IPS-15b (cell line): ENCODE data around the gene NEK1.
"Not testable (repeated sequence)": the region's sequence is repeated elsewhere in the genome, so short reads cannot be mapped to it uniquely, and the experiment has no call there.

Source experiments
- H3K27me3 ChIP-seq: one replicate; pipeline ENCODE4 v1.6.1; 2013; ENCODE audit warnings: low read length; ENCODE audit not compliant: control insufficient read depth, insufficient read depth
- H3K36me3 ChIP-seq: one replicate; pipeline ENCODE4 v1.6.1; 2013; ENCODE audit warnings: low read length; ENCODE audit not compliant: control insufficient read depth, insufficient read depth
- H3K4me1 ChIP-seq: one replicate; pipeline ENCODE4 v1.6.1; 2013; ENCODE audit warnings: mild to moderate bottlenecking, low read length; ENCODE audit not compliant: control insufficient read depth, insufficient read depth
- H3K4me3 ChIP-seq: one replicate; pipeline ENCODE4 v1.5.1; 2013; ENCODE audit warnings: low read depth, low read length
- H3K9ac ChIP-seq: one replicate; pipeline ENCODE4 v1.6.1; 2013; ENCODE audit warnings: low read depth, mild to moderate bottlenecking, low read length
- H3K9me3 ChIP-seq: one replicate; pipeline ENCODE4 v1.6.1; 2013; ENCODE audit warnings: mild to moderate bottlenecking, low read length; ENCODE audit not compliant: control insufficient read depth, insufficient read depth

NEK1 gene

DNA sequence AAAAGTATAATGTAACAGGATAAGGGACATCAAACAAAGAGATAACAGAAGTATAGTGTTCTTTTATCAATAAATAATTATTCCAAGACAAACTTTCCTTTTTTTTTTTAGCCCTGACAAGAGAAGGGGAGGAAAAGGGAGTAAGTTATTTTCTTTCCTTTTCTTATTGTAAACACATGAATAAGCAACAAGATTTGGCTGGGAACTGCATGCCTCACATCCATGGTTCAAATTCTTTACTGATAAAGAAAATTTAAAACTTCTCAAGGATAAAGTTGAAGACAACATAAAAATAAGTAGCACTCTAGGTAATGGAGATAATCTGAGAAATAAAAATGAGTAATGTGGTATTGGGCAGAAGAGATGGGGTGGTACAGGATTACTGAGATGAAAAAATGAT, 71.6 kb downstream of the NEK1 start:
- Histone ChIP-seq H3K36me3 (no peaks in the 10 kb centered on the region), H3K4me3 (no peak overlapping the region), H3K9ac (no peak overlapping the region), H3K9me3 (no peaks in the 10 kb centered on the region), H3K27me3 (no peaks in the 10 kb centered on the region), H3K4me1 (no peaks in the 10 kb centered on the region)

DNA sequence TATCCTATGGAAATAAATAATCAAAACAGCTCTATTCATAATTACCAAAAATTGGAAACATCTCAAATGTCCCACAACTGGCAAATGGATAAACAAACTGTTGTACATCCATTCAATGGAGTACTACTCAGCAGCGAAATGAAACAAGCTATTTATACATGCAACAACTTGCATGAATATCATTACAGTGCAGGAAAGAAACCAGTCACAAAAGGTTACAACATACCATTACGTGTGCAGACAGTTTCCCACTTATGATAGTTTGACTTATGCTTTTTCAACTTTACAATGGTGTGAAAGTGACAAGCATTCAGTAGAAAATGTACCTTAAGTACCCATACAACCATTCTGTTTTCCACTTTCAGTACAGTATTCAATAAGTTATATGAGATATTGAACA, 82.3 kb downstream of the NEK1 start:
- Histone ChIP-seq H3K27me3 (no peaks in the 10 kb centered on the region), H3K9ac (no peak overlapping the region), H3K4me3 (no peak overlapping the region), H3K9me3 (no peaks in the 10 kb centered on the region), H3K4me1 (no peaks in the 10 kb centered on the region), H3K36me3 (no peaks in the 10 kb centered on the region)

GRCh38 chr4:169523796-169524195, 88.6 kb downstream of the NEK1 start:
- Histone ChIP-seq H3K9ac (no peak overlapping the region), H3K4me1 (no peaks in the 10 kb centered on the region), H3K27me3 (no peaks in the 10 kb centered on the region), H3K9me3 (no peaks in the 10 kb centered on the region), H3K36me3 (no peaks in the 10 kb centered on the region), H3K4me3 (no peak overlapping the region)

- H3K9me3 ChIP-seq, result no peaks in the 10 kb centered on the region
- no peaks in the 10 kb centered on the region for H3K36me3 ChIP-seq
- no peak overlapping the region for H3K4me3 ChIP-seq
Observed at GRCh38 chr4:169510617-169511016, 101.8 kb downstream of the NEK1 start.

DNA sequence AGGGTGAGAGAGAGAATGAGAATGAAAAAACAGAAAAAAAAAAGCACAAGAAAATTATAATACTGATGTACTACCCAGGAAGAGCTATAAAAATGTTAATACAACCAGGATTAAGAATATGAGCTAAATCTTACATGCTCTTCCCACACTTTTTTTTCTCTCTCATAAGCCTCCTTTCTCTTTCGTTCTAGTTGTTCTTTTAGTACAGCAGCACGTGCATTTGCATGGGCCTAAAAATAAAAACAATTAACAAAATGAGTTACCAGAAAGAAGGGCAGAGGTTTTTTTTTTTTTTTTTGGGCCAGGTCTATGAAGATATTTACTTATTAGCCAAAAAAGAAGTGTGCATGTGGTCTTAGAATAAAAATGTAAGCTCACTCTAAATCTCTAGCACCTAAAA, 105.5 kb downstream of the NEK1 start:
- Histone ChIP-seq H3K9ac (no peak overlapping the region), H3K9me3 (no peaks in the 10 kb centered on the region), H3K4me1 (no peaks in the 10 kb centered on the region), H3K27me3 (no peaks in the 10 kb centered on the region), H3K36me3 (no peaks in the 10 kb centered on the region), H3K4me3 (no peak overlapping the region)

More at GRCh38 chr4:169510617-169511016, 101.8 kb downstream of the NEK1 start:
- Histone ChIP-seq H3K27me3 (no peaks in the 10 kb centered on the region), H3K9ac (no peak overlapping the region), H3K4me1 (no peaks in the 10 kb centered on the region)

DNA sequence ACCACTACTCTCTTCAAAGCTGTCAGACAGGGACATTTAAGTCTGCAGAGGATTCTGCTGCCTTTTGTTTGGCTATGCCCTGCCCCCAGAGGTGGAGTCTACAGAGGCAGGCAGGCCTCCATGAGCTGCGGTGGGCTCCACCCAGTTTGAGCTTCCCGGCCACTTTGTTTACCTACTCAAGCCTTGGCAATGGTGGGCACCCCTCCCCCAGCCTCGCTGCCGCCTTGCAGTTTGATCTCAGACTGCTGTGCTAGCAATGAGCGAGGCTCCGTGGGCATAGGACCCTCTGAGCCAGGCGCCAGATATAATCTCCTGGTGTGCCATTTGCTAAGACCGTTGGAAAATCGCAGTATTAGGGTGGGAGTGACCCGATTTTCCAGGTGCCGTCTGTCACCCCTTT, 112.5 kb downstream of the NEK1 start:
- H3K9me3 ChIP-seq, H3K4me1 ChIP-seq, H3K9ac ChIP-seq, H3K4me3 ChIP-seq, H3K36me3 ChIP-seq, H3K27me3 ChIP-seq: not testable (repeated sequence)

GRCh38 chr4:169494234-169494633, 118.1 kb downstream of the NEK1 start:
- H3K4me1 ChIP-seq, H3K9me3 ChIP-seq, H3K27me3 ChIP-seq, H3K36me3 ChIP-seq, H3K4me3 ChIP-seq, H3K9ac ChIP-seq: not testable (repeated sequence)

DNA sequence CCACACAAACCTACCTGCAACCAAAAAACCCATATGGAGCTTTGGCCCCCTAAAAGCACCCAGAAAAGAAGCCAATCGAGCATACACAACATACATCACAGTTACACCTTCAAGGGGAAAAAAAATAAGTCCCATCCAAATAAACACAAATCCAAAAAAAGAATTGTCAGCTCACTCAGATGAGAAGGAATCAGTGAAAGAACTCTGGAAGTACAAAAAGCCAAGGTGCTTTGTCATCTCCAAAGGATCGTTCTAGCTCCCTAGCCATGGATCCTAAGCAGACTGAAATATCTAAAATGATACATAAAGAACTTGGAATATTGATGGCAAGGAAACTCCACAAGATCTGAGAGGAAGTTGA, 119.2 kb downstream of the NEK1 start:
- no peaks in the 10 kb centered on the region for H3K4me1 ChIP-seq
- H3K36me3 ChIP-seq, result peaks cover 2% of the 10 kb centered on the region
- H3K27me3 ChIP-seq, result no peaks in the 10 kb centered on the region
- H3K4me3 ChIP-seq, result no peak overlapping the region
- no peak overlapping the region for H3K9ac ChIP-seq
- no peaks in the 10 kb centered on the region for H3K9me3 ChIP-seq

DNA sequence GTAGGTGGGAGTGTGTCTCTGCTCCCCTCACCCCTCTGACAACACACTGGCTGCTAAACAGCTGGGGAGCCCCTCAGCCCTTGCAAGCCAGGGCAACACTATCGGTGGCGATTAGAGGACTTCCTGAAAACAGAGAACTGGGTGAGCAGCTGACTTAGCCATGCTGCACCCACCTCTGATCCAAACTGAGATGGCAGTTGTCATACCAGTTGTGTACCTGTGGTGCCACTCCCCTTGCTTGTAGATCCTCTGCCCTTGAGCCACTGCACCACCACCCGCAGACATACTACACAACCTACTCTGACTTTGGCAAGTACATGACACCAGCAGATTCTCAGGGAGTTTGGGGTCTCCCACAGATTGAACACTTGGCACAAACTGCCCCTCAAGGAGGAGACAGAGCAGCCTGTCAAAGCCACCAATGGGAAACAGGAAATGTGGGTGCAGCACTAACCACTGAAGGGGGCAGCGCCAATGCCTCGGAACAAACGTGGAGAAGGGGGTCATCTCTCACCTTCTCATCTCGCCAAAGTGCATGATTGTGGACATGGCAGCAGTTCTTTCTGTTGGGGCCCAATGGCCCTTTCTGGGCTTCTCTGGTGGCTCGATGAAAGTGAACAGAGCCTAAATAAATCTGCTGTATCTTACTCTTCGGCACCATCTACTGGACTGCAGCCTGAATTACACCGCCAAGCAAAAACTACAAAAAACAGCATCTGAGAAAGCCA, 119.8 kb downstream of the NEK1 start:
- H3K4me3 ChIP-seq, result no peak overlapping the region
- H3K4me1 ChIP-seq, result no peaks in the 10 kb centered on the region
- no peaks in the 10 kb centered on the region for H3K27me3 ChIP-seq
- peaks cover 2% of the 10 kb centered on the region for H3K36me3 ChIP-seq
- H3K9me3 ChIP-seq, result no peaks in the 10 kb centered on the region
- no peak overlapping the region for H3K9ac ChIP-seq

DNA sequence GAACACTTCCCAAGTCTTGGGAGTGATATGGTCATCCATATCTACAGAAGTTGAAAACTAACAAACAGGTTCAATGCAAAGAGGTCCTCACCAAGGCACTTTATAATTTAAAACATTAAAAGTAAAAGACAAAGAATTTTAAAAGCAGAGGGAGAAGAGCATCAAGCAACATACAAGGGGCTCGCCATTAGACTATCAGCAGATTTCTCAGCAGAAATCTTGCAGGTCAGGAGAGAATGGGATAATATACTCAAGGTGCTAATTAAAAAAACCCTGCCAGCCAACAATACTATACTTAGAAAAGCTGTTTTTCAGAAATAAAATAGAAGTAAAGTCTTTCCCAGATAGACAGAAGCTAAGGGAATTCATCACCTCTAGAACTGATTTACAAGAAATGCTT, 121.2 kb downstream of the NEK1 start:
- H3K4me1 ChIP-seq, result no peaks in the 10 kb centered on the region
- no peak overlapping the region for H3K4me3 ChIP-seq
- H3K27me3 ChIP-seq, result no peaks in the 10 kb centered on the region
- H3K9me3 ChIP-seq, result no peaks in the 10 kb centered on the region
- no peak overlapping the region for H3K9ac ChIP-seq
- peaks cover 2% of the 10 kb centered on the region for H3K36me3 ChIP-seq

DNA sequence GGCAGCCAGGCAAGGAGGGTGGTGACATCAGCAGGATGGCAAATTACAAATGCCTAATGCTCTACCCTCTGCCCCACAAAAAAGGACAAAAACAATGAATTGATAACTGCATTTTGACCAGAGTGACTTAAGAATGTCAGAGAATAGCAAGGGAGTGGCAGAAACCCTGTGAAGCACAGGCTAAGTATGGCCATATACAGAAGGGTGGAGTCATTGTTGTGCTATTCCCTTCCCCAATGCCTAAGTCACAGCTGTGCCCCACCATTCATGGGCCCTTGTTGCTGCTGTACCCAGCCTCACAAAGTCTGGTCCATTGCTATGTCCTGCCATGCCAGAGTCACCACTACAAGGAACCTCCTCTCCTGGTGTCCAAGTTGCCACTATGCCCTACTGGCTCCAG, 123.1 kb downstream of the NEK1 start:
- Histone ChIP-seq H3K4me1 (no peaks in the 10 kb centered on the region), H3K27me3 (no peaks in the 10 kb centered on the region)

GRCh38 chr4:169485791-169486742, 126.3 kb downstream of the NEK1 start:
- H3K27me3 ChIP-seq, result no peaks in the 10 kb centered on the region
- H3K4me3 ChIP-seq, result no peak overlapping the region
- H3K9ac ChIP-seq, result no peak overlapping the region
- H3K4me1 ChIP-seq, result no peaks in the 10 kb centered on the region
- no peaks in the 10 kb centered on the region for H3K36me3 ChIP-seq
- no peaks in the 10 kb centered on the region for H3K9me3 ChIP-seq

More for the DNA sequence above, 123.1 kb downstream of the NEK1 start:
- Histone ChIP-seq H3K9ac (no peak overlapping the region), H3K4me3 (no peak overlapping the region), H3K9me3 (no peaks in the 10 kb centered on the region), H3K36me3 (peaks cover 2% of the 10 kb centered on the region)
